Breast epithelium (tissue), 4 donors: ENCODE data around the gene FADD. TPM values are rescaled to one million over a fixed set of nuclear protein-coding genes. Genes with fewer than 3 reads are reported as not detected.

Source experiments
- DNase-seq, 2 donors: peaks; one replicate each; pipeline ENCODE4 v3.0.0-alpha.2; 2019; ENCODE audit warnings: low spot score in 2 of 2
- H3K27ac ChIP-seq, 2 donors: fragments of 200-600 bp; sonication (generic) in 1 of 2; one replicate each; pipeline ENCODE4 v1.5.1; 2016 to 2019; ENCODE audit warnings: mild to moderate bottlenecking in 1 of 2
- H3K27me3 ChIP-seq, 2 donors: fragments of 200-600 bp; sonication (generic) in 1 of 2; one replicate each; pipeline versions ENCODE4 v1.5.1 to v1.6.0; 2017 to 2019; ENCODE audit warnings: control low read depth in 1 of 2, mild to moderate bottlenecking in 1 of 2
- H3K36me3 ChIP-seq: fragments of 200-600 bp; one replicate; pipeline ENCODE4 v1.5.1; 2019
- H3K4me1 ChIP-seq, 2 donors: fragments of 200-600 bp; sonication (generic); one replicate each; pipeline ENCODE4 v1.5.1; 2016 to 2019; ENCODE audit warnings: control low read depth in 1 of 2
- H3K4me3 ChIP-seq, 3 donors: fragments of 200-600 bp; sonication (generic); 1 replicate in 2 of 3; 2 replicates in 1 of 3; pipeline ENCODE4 v1.5.1; 2016 to 2019; ENCODE audit warnings: mild to moderate bottlenecking in 3 of 3, moderate library complexity in 2 of 3
- H3K9me3 ChIP-seq, 2 donors: fragments of 200-600 bp; sonication (generic) in 1 of 2; one replicate each; pipeline ENCODE4 v1.5.1; 2016 to 2019; ENCODE audit warnings: control low read depth in 1 of 2
- CTCF ChIP-seq, 3 donors: fragments of 450-650 bp; IDR thresholded peaks; one replicate each; pipeline ENCODE4 v1.5.1; 2016 to 2017; ENCODE audit warnings: antibody characterized with exemption in 3 of 3, mild to moderate bottlenecking in 3 of 3, moderate library complexity in 3 of 3
- POLR2A ChIP-seq: fragments of 450-650 bp; IDR thresholded peaks from one replicate; pipeline ENCODE4 v1.6.1; 2016; ENCODE audit warnings: antibody characterized with exemption, mild to moderate bottlenecking, moderate library complexity
- POLR2AphosphoS5 ChIP-seq, 3 donors: sonication (generic); formaldehyde crosslinking; IDR thresholded peaks; one replicate each; pipeline ENCODE4 v1.6.1; 2017; ENCODE audit warnings: antibody characterized with exemption in 3 of 3
- intact Hi-C: fragments of 100-400 bp; cut with DNase I; formaldehyde crosslinking; loops from one replicate; pipeline ENCODE4 v1.15.1; 2023; ENCODE audit warnings: low total_unique reads
- total RNA-seq, 3 donors: library from RNA; depleted of rRNA; stranded (reverse); fragments of >200 nt; gene quantifications; one replicate each; pipeline ENCODE4 v1.1.0, GENCODE V29; 2016

The FADD gene
- total RNA-seq, 3 donors from 2014 or later, result 17.6 to 33.1 (median 30.2) TPM

GRCh38 chr11:70251659-70252321 is 48.7 kb downstream of the FADD start:
- H3K9me3 ChIP-seq, result no peaks in the 10 kb centered on the region
- intact Hi-C loops, result loop anchor here (10.0 kb wide), 1 partner anchor 47 kb away; the partner anchor contains the start of gene FADD
- H3K36me3 ChIP-seq, result no peaks in the 10 kb centered on the region
- H3K27me3 ChIP-seq, result no peaks in the 10 kb centered on the region
- peaks cover 0 to 9% of the 10 kb centered on the region in 2 donors for H3K4me1 ChIP-seq
- H3K27ac ChIP-seq, result peak overlapping the region; percentile 79 to 89
- TF ChIP-seq POLR2AphosphoS5 (IDR thresholded peaks at IDR 0.05) (peak in 2 of 3 donors; percentile 24 to 25), POLR2A (no peak)
- H3K4me3 ChIP-seq, result no peak overlapping the region
- peak in 1 of 2 donors; percentile 90 for DNase-seq

GRCh38 chr11:70252844-70253243 is 49.7 kb downstream of the FADD start:
- Histone ChIP-seq H3K4me3 (no peak overlapping the region), H3K9me3 (no peaks in the 10 kb centered on the region), H3K4me1 (peaks cover 0 to 8% of the 10 kb centered on the region in 2 donors), H3K27ac (peak overlapping the region; percentile 79 to 89), H3K27me3 (no peaks in the 10 kb centered on the region), H3K36me3 (no peaks in the 10 kb centered on the region)
- no peak for TF ChIP-seq CTCF (IDR thresholded peaks at IDR 0.05)
- TF ChIP-seq POLR2A, result no peak
- TF ChIP-seq POLR2AphosphoS5 (IDR thresholded peaks at IDR 0.05), result no peak
- DNase-seq, result no peak
- intact Hi-C loops, result loop anchor here (1.0 to 10.0 kb wide), 2 partner anchors 19 to 48 kb away; partner anchors contain the start of gene FADD

GRCh38 chr11:70255477-70256116 is 52.5 kb downstream of the FADD start:
- Histone ChIP-seq H3K36me3 (no peaks in the 10 kb centered on the region), H3K27me3 (no peaks in the 10 kb centered on the region), H3K4me3 (no peak overlapping the region), H3K9me3 (no peaks in the 10 kb centered on the region), H3K4me1 (peaks cover 0 to 4% of the 10 kb centered on the region in 2 donors), H3K27ac (no peak overlapping the region)
- DNase-seq, result no peak
- intact Hi-C loops, result loop anchor here (10.0 kb wide), 1 partner anchor 51 kb away; the partner anchor contains the start of gene FADD
- no peak for TF ChIP-seq CTCF (IDR thresholded peaks at IDR 0.05)

Other genes starting within 250 kb of the FADD start
- 10 to 100 TPM in 2 of 3 donors, 1 to 10 TPM in 1; 3.7 to 95.0 (median 53.7) TPM for gene ANO1, start 125.0 kb upstream of the FADD start, total RNA-seq
- gene PPFIA1, start 67.4 kb downstream of the FADD start, total RNA-seq, result 10 to 100 TPM; 52.2 to 80.8 (median 78.0) TPM
- gene CTTN, start 195.2 kb downstream of the FADD start, total RNA-seq, result 100 to 1,000 TPM; 283 to 306 (median 285) TPM